MCF 10A (cell line): ENCODE results near the gene U2AF2. TPM values are rescaled to one million over a fixed set of nuclear protein-coding genes. Genes with fewer than 3 reads are reported as not detected.

Experiments used
- BruUV-seq: library from RNA; stranded (reverse); fragments of 400-500 nt; replicated peaks from 2 replicates; lab custom pipeline; 2021; lab: Mats Ljungman, UMichigan
- CTCF ChIA-PET: fragments of 300-600 bp; sonication (Branson Sonifier 250); formaldehyde crosslinking; extraction: SDS; loops from one replicate; lab custom pipeline; 2021; ENCODE audit warnings: antibody characterized with exemption, inconsistent platforms; lab: Yijun Ruan, JAX
- POLR2A ChIA-PET: fragments of 300-600, 350-650 bp; sonication (Branson Sonifier 250); formaldehyde crosslinking; extraction: SDS; loops from one replicate; lab custom pipeline; 2020; ENCODE audit warnings: antibody characterized with exemption, inconsistent platforms; lab: Yijun Ruan, JAX
- DNase-seq: peaks from one replicate; pipeline ENCODE4 v3.0.0-alpha.2; 2018; ENCODE audit not compliant: unreplicated experiment
- H3K27ac Mint-ChIP-seq: one replicate; pipeline ENCODE4 v1.8.0; 2022; ENCODE audit warnings: mild to moderate bottlenecking, low read depth, mixed read lengths; ENCODE audit not compliant: unreplicated experiment
- H3K27me3 Mint-ChIP-seq: one replicate; pipeline ENCODE4 v1.8.0; 2022; ENCODE audit warnings: mixed read lengths; ENCODE audit not compliant: insufficient read depth, unreplicated experiment
- H3K36me3 Mint-ChIP-seq: one replicate; pipeline ENCODE4 v1.8.0; 2022; ENCODE audit warnings: mild to moderate bottlenecking, moderate library complexity, mixed read lengths; ENCODE audit not compliant: insufficient read depth, unreplicated experiment
- H3K4me1 Mint-ChIP-seq: one replicate; pipeline ENCODE4 v1.8.0; 2022; ENCODE audit warnings: mixed read lengths; ENCODE audit not compliant: insufficient read depth, unreplicated experiment
- H3K4me3 Mint-ChIP-seq: one replicate; pipeline ENCODE4 v1.8.0; 2022; ENCODE audit warnings: mild to moderate bottlenecking, moderate library complexity, mixed read lengths; ENCODE audit not compliant: unreplicated experiment
- H3K9me3 Mint-ChIP-seq: one replicate; pipeline ENCODE4 v1.8.0; 2022; ENCODE audit warnings: mixed read lengths; ENCODE audit not compliant: unreplicated experiment
- CTCF ChIP-seq: fragments of 200-600 bp; IDR thresholded peaks from one replicate; pipeline ENCODE4 v1.8.0; 2022; ENCODE audit warnings: antibody characterized with exemption, mild to moderate bottlenecking; ENCODE audit not compliant: unreplicated experiment
- intact Hi-C: fragments of 100-400 bp; cut with micrococcal nuclease; formaldehyde crosslinking; loops from 2 replicates; pipeline ENCODE4 v1.14.1; 2022
- total RNA-seq: library from RNA; stranded (reverse); gene quantifications from 2 replicates; pipeline ENCODE4 v1.2.3, GENCODE V29; 2022

The U2AF2 gene
- total RNA-seq, 1 experiment from 2014 or later: 280 TPM

GRCh38 chr19:55636723-55637122, 18.1 kb upstream of the U2AF2 start:
- ChIA-PET CTCF (interaction anchor here (0.5 to 2.9 kb wide), 11 partner anchors 10 to 1980 kb away, joined by 3 to 12 read pairs (median 4); partner anchors contain the start of genes DNAAF3 and U2AF2), POLR2A (interaction anchor here (0.6 to 2.2 kb wide), 5 partner anchors 11 to 1189 kb away, joined by 3 to 7 read pairs (median 4); partner anchors contain the start of genes CCDC106 and FIZ1)
- intact Hi-C loops: loop anchor here (10.0 kb wide), 1 partner anchor 698 kb away; no protein-coding TSS in a partner anchor
- Mint-ChIP-seq H3K27me3 (no peaks in the 10 kb centered on the region), H3K4me1 (peaks cover 32% of the 10 kb centered on the region), H3K27ac (peak overlapping the region; percentile 100), H3K9me3 (no peaks in the 10 kb centered on the region), H3K4me3 (peak overlapping the region; percentile 98), H3K36me3 (peaks cover 22% of the 10 kb centered on the region)
- no TSS peak for BruUV-seq
- no peak for DNase-seq
- no peak for TF ChIP-seq CTCF

- no peak overlapping the region for H3K27ac Mint-ChIP-seq
- intact Hi-C loops: loop anchor here (10.0 kb wide), 1 partner anchor 697 kb away; no protein-coding TSS in a partner anchor
- peaks cover 28% of the 10 kb centered on the region for H3K4me1 Mint-ChIP-seq
- H3K9me3 Mint-ChIP-seq: no peaks in the 10 kb centered on the region
- BruUV-seq: no TSS peak
- DNase-seq: no peak
- H3K4me3 Mint-ChIP-seq: no peak overlapping the region
- TF ChIP-seq CTCF: no peak
- H3K36me3 Mint-ChIP-seq: peaks cover 22% of the 10 kb centered on the region
- ChIA-PET CTCF (interaction anchor here (0.5 to 2.9 kb wide), 9 partner anchors 11 to 1979 kb away, joined by 3 to 12 read pairs (median 5); partner anchors contain the start of genes DNAAF3 and U2AF2), POLR2A (interaction anchor here (0.6 to 2.2 kb wide), 6 partner anchors 10 to 575 kb away, joined by 3 to 7 read pairs (median 5); partner anchors contain the start of genes CCDC106, FIZ1 and RDH13)
- H3K27me3 Mint-ChIP-seq: no peaks in the 10 kb centered on the region
Observed at GRCh38 chr19:55637534-55637933, 17.3 kb upstream of the U2AF2 start.

- ChIA-PET CTCF (interaction anchor here (0.5 to 2.3 kb wide), 7 partner anchors 9 to 968 kb away, joined by 3 to 12 read pairs (median 4); partner anchors contain the start of genes CCDC106 and ZNF784), POLR2A (interaction anchor here (0.7 to 1.7 kb wide), 3 partner anchors 16 to 35 kb away, joined by 3 to 8 read pairs (median 3); partner anchors contain the start of gene U2AF2)
- TF ChIP-seq CTCF: peak; percentile 25
- no peaks in the 10 kb centered on the region for H3K27me3 Mint-ChIP-seq
- no peak overlapping the region for H3K4me3 Mint-ChIP-seq
- peaks cover 34% of the 10 kb centered on the region for H3K36me3 Mint-ChIP-seq
- H3K4me1 Mint-ChIP-seq: peaks cover 36% of the 10 kb centered on the region
- BruUV-seq: no TSS peak
- H3K27ac Mint-ChIP-seq: no peak overlapping the region
- intact Hi-C loops: loop anchor here (10.0 kb wide), 1 partner anchor 696 kb away; no protein-coding TSS in a partner anchor
- no peaks in the 10 kb centered on the region for H3K9me3 Mint-ChIP-seq
- peak; percentile 46 for DNase-seq
Observed at GRCh38 chr19:55638864-55639359, 15.9 kb upstream of the U2AF2 start.

GRCh38 chr19:55640043-55640576, 14.7 kb upstream of the U2AF2 start:
- ChIA-PET POLR2A (interaction anchor here (0.7 to 1.7 kb wide), 2 partner anchors 14 to 298 kb away, joined by 3 to 8 read pairs; partner anchors contain the start of gene U2AF2), CTCF (interaction anchor here (0.5 to 0.9 kb wide), 4 partner anchors 132 to 1467 kb away, joined by 3 to 4 read pairs (median 3); partner anchors contain the start of gene TMC4)
- DNase-seq: no peak
- H3K4me3 Mint-ChIP-seq: peak overlapping the region; percentile 82
- no peaks in the 10 kb centered on the region for H3K9me3 Mint-ChIP-seq
- H3K4me1 Mint-ChIP-seq: peaks cover 34% of the 10 kb centered on the region
- H3K36me3 Mint-ChIP-seq: peaks cover 37% of the 10 kb centered on the region
- intact Hi-C loops: no loop called here
- no peak for TF ChIP-seq CTCF
- peak overlapping the region; percentile 49 for H3K27ac Mint-ChIP-seq
- BruUV-seq: no TSS peak
- no peaks in the 10 kb centered on the region for H3K27me3 Mint-ChIP-seq
